H1 (cell line): ENCODE results near the gene LMNTD2. TPM values are rescaled to one million over a fixed set of nuclear protein-coding genes. Genes with fewer than 3 reads are reported as not detected.

ENCODE experiments used
- CTCF ChIA-PET: fragments of 300-600 bp; sonication (Branson Sonifier 250); formaldehyde crosslinking; loops from one replicate; lab custom pipeline; 2021; ENCODE audit not compliant: partially characterized antibody; lab: Charles Lee
- POLR2A ChIA-PET: fragments of 300-600 bp; sonication (Branson Sonifier 250); formaldehyde crosslinking; loops from one replicate; lab custom pipeline; 2021; ENCODE audit warnings: inconsistent platforms; ENCODE audit not compliant: partially characterized antibody; lab: Charles Lee
- DNase-seq, 2 experiments: peaks; one replicate each; pipeline versions ENCODE4 v3.0.0 to v3.0.0-alpha.2; 2010 to 2022; ENCODE audit warnings: low spot score in 2 of 2, low read depth in 1 of 2, mixed read lengths in 1 of 2
- FAIRE-seq: peaks from 2 replicates; lab custom pipeline; 2011; peaks lifted over from hg19 to GRCh38; lab: Jason Lieb, UNC
- H2AFZ ChIP-seq: 2 replicates; pipeline ENCODE4 v1.8.1; 2012; ENCODE audit warnings: low read length, inconsistent platforms
- H2AK5ac ChIP-seq: 2 replicates; pipeline ENCODE4 v1.6.1; 2013; ENCODE audit warnings: low read depth, low read length
- H2BK120ac ChIP-seq: replicated peaks from 2 replicates; pipeline ENCODE3; 2013; ENCODE audit warnings: low read depth, low read length, inconsistent platforms
- H2BK12ac ChIP-seq: 2 replicates; pipeline ENCODE4 v1.6.1; 2013; ENCODE audit warnings: low read depth, low read length
- H2BK15ac ChIP-seq: 2 replicates; pipeline ENCODE4 v1.6.1; 2013; ENCODE audit warnings: low read length
- H2BK20ac ChIP-seq: 2 replicates; pipeline ENCODE4 v1.6.1; 2013; ENCODE audit warnings: low read length
- H2BK5ac ChIP-seq: 2 replicates; pipeline ENCODE4 v1.6.1; 2013; ENCODE audit warnings: low read depth, low read length
- H3K14ac ChIP-seq: 2 replicates; pipeline ENCODE4 v1.6.1; 2013; ENCODE audit warnings: inconsistent platforms; ENCODE audit not compliant: insufficient read length
- H3K18ac ChIP-seq: 2 replicates; pipeline ENCODE4 v1.6.1; 2013; ENCODE audit warnings: low read length; ENCODE audit errors: extremely low read depth
- H3K23ac ChIP-seq: 2 replicates; pipeline ENCODE4 v1.6.1; 2013; ENCODE audit warnings: inconsistent platforms; ENCODE audit not compliant: insufficient read length
- H3K23me2 ChIP-seq: 2 replicates; pipeline ENCODE4 v1.6.1; 2013; ENCODE audit warnings: low read depth, low read length
- H3K27ac ChIP-seq: 2 replicates; pipeline ENCODE4 v1.6.1; 2011; ENCODE audit warnings: low read depth, low read length, inconsistent platforms
- H3K27me3 ChIP-seq, 4 experiments: replicated peaks in 1 of 4; 1 replicate in 1 of 4; 2 replicates in 3 of 4; pipeline versions ENCODE4 v1.6.1 to v1.8.1; 2011 to 2013; ENCODE audit warnings: low read length in 3 of 4, mild to moderate bottlenecking in 3 of 4, inconsistent platforms in 2 of 4, mixed read lengths in 2 of 4, moderate library complexity in 1 of 4; ENCODE audit not compliant: control insufficient read depth in 3 of 4, insufficient read depth in 3 of 4; ENCODE audit errors: extremely low read depth in 1 of 4
- H3K36me3 ChIP-seq, 4 experiments: 2 replicates each; pipeline versions ENCODE4 v1.6.1 to v1.8.1; 2011 to 2013; ENCODE audit warnings: mild to moderate bottlenecking in 4 of 4, low read length in 3 of 4, moderate library complexity in 2 of 4, control low read depth in 1 of 4, inconsistent platforms in 1 of 4; ENCODE audit not compliant: insufficient read depth in 4 of 4, control insufficient read depth in 2 of 4
- H3K4ac ChIP-seq: replicated peaks from 2 replicates; pipeline ENCODE3; 2013; ENCODE audit warnings: low read length, low read depth, mixed read lengths, inconsistent platforms; ENCODE audit not compliant: insufficient read length
- H3K4me1 ChIP-seq, 4 experiments: replicated peaks in 1 of 4; 1 replicate in 1 of 4; 2 replicates in 3 of 4; pipeline versions ENCODE4 v1.6.1 to v1.8.1; 2011 to 2013; ENCODE audit warnings: low read length in 3 of 4, inconsistent platforms in 2 of 4, mixed read lengths in 1 of 4; ENCODE audit not compliant: insufficient read depth in 4 of 4, control insufficient read depth in 3 of 4
- H3K4me2 ChIP-seq, 2 experiments: 2 replicates each; pipeline versions ENCODE4 v1.6.1 to v1.8.1; 2011 to 2013; ENCODE audit warnings: low read depth in 2 of 2, low read length in 2 of 2, control low read depth in 1 of 2, inconsistent platforms in 1 of 2, mild to moderate bottlenecking in 1 of 2; ENCODE audit not compliant: insufficient read depth in 1 of 2
- H3K4me3 ChIP-seq, 4 experiments: fragments of 200-600, 300-600 bp in 1 of 4; sonication (generic), shearing (Covaris generic), sonication (Bioruptor Twin) in 1 of 4; 2 replicates each; pipeline versions ENCODE4 v1.5.1 to v1.8.1; 2011 to 2016; ENCODE audit warnings: low read length in 4 of 4, low read depth in 3 of 4, control low read depth in 2 of 4, inconsistent platforms in 2 of 4, mild to moderate bottlenecking in 2 of 4, mixed read lengths in 1 of 4, moderate library complexity in 1 of 4; ENCODE audit not compliant: insufficient read depth in 2 of 4; ENCODE audit errors: extremely low read depth in 1 of 4
- H3K56ac ChIP-seq: replicated peaks from 2 replicates; pipeline ENCODE3; 2013; ENCODE audit warnings: low read depth, mild to moderate bottlenecking, mixed read lengths, low read length, inconsistent platforms; ENCODE audit not compliant: insufficient read length
- H3K79me1 ChIP-seq: 2 replicates; pipeline ENCODE4 v1.6.1; 2013; ENCODE audit warnings: low read depth, low read length, control low read depth
- H3K79me2 ChIP-seq, 2 experiments: 2 replicates each; pipeline versions ENCODE4 v1.6.1 to v1.8.1; 2012 to 2013; ENCODE audit warnings: low read length in 2 of 2, mild to moderate bottlenecking in 2 of 2, inconsistent platforms in 1 of 2; ENCODE audit not compliant: insufficient read depth in 2 of 2, control insufficient read depth in 1 of 2
- H3K9ac ChIP-seq, 4 experiments: replicated peaks in 1 of 4; 1 replicate in 1 of 4; 2 replicates in 3 of 4; pipeline versions ENCODE4 v1.6.1 to v1.8.1; 2011 to 2013; ENCODE audit warnings: low read depth in 3 of 4, low read length in 3 of 4, control low read depth in 2 of 4, mild to moderate bottlenecking in 2 of 4, moderate library complexity in 2 of 4, inconsistent platforms in 1 of 4; ENCODE audit errors: extremely low read depth in 1 of 4
- H3K9me3 ChIP-seq, 2 experiments: 2 replicates each; pipeline versions ENCODE4 v1.6.1 to v1.8.1; 2012 to 2013; ENCODE audit warnings: mild to moderate bottlenecking in 2 of 2, moderate library complexity in 2 of 2, control low read depth in 1 of 2, inconsistent platforms in 1 of 2, low read depth in 1 of 2, low read length in 1 of 2, mixed read lengths in 1 of 2; ENCODE audit not compliant: insufficient read depth in 2 of 2
- H4K20me1 ChIP-seq, 2 experiments: replicated peaks in 1 of 2; 2 replicates each; pipeline versions ENCODE3 to v1.8.1; 2011 to 2013; ENCODE audit warnings: inconsistent platforms in 2 of 2, low read length in 2 of 2, mild to moderate bottlenecking in 1 of 2; ENCODE audit not compliant: insufficient read depth in 2 of 2, control insufficient read depth in 1 of 2
- H4K5ac ChIP-seq: 2 replicates; pipeline ENCODE4 v1.6.1; 2013; ENCODE audit warnings: low read length, low read depth, mixed read lengths, inconsistent platforms; ENCODE audit not compliant: insufficient read length
- H4K8ac ChIP-seq: 2 replicates; pipeline ENCODE4 v1.8.0; 2013; ENCODE audit warnings: mild to moderate bottlenecking, moderate library complexity, low read length, inconsistent platforms; ENCODE audit not compliant: insufficient read depth; ENCODE audit errors: extremely low read depth
- H4K91ac ChIP-seq: replicated peaks from 2 replicates; pipeline ENCODE3; 2013; ENCODE audit warnings: low read length, mixed read lengths, inconsistent platforms; ENCODE audit not compliant: insufficient read length
- BACH1 ChIP-seq: IDR thresholded peaks from 2 replicates; pipeline ENCODE4 v1.6.1; 2012; ENCODE audit warnings: low read length, improper control_type of control experiment
- CTBP2 ChIP-seq: IDR thresholded peaks from 2 replicates; pipeline ENCODE4 v1.7.0; 2011; ENCODE audit warnings: borderline replicate concordance, mild to moderate bottlenecking, moderate library complexity, mixed read lengths, low read length; ENCODE audit not compliant: insufficient read depth, insufficient read length
- HDAC2 ChIP-seq, 2 experiments: fragments of 300-600 bp in 1 of 2; sonication (generic) in 1 of 2; IDR thresholded peaks; 2 replicates each; pipeline ENCODE4 v1.6.1; 2011 to 2012; ENCODE audit warnings: low read depth in 2 of 2, low read length in 2 of 2, mild to moderate bottlenecking in 2 of 2, moderate library complexity in 2 of 2, borderline replicate concordance in 1 of 2, inconsistent platforms in 1 of 2
- NRF1 ChIP-seq: IDR thresholded peaks from 2 replicates; pipeline ENCODE4 v1.6.1; 2011; ENCODE audit warnings: mild to moderate bottlenecking, low read depth, low read length, improper control_type of control experiment
- SRF ChIP-seq: IDR thresholded peaks from 2 replicates; pipeline ENCODE4 v1.6.1; 2011; ENCODE audit warnings: mild to moderate bottlenecking, low read depth, low read length, moderate library complexity
- WGBS, 2 experiments: shearing (Covaris generic) in 1 of 2; methylation state at CpG; one replicate each; pipeline versions ENCODE4 v1.1.6 to v1.1.7; 2013 to 2015; ENCODE audit warnings: low lambda C conversion rate in 2 of 2, mixed read lengths in 2 of 2, inconsistent platforms in 1 of 2, low coverage in 1 of 2, missing lambda C conversion rate in 1 of 2; ENCODE audit not compliant: insufficient replicate concordance in 2 of 2, insufficient coverage in 1 of 2, insufficient read length in 1 of 2; ENCODE audit errors: extremely low coverage in 1 of 2, missing lambda C conversion rate in 1 of 2; 5-methylcytosine and 5-hydroxymethylcytosine counted together
- polyA plus RNA-seq, 7 experiments: library from polyadenylated mRNA; depleted of rRNA in 3 of 7; stranded (reverse) in 5 of 7; unstranded in 2 of 7; fragments of >200 nt in 5 of 7; fragments of 200-250 nt in 2 of 7; gene quantifications; 1 replicate in 5 of 7; 2 replicates in 1 of 7; 4 replicates in 1 of 7; pipeline versions ENCODE4 v1.2.1 to v1.2.3, GENCODE V29; 2011 to 2013; ENCODE audit warnings: missing spikeins in 2 of 7, mixed read lengths in 2 of 7
- total RNA-seq: library from RNA; stranded (reverse); fragmentation: NEBNext Ultra II Directional; extraction: Animal tissue kit (Norgen Biotek cat#: 25700); gene quantifications from 2 replicates; pipeline ENCODE4 v1.2.1, GENCODE V29; 2021

The LMNTD2 gene
- total and polyA plus RNA-seq, 2 of the 8 experiments (the other 6 are each of a cell fraction or from before 2014, with no cell fraction given), result 1.6 to 3.1 TPM

GRCh38 chr11:592918-593317 is 32.4 kb upstream of the LMNTD2 start:
- H2BK20ac ChIP-seq, result no peak overlapping the region
- no peak overlapping the region for H2BK15ac ChIP-seq
- H3K9ac ChIP-seq, result no peak overlapping the region
- FAIRE-seq, result no peak
- no peak overlapping the region for H4K8ac ChIP-seq
- H3K14ac ChIP-seq, result no peak overlapping the region
- no peak overlapping the region for H4K91ac ChIP-seq
- no peak for DNase-seq
- no peak for TF ChIP-seq BACH1
- TF ChIP-seq SRF, result no peak
- no peak for TF ChIP-seq CTBP2
- no peak for TF ChIP-seq HDAC2 (IDR thresholded peaks at IDR 0.05; ENCODE audit: borderline replicate concordance in 1 of 2, low read depth in 2 of 2, low read length in 2 of 2)
- TF ChIP-seq NRF1, result no peak
- no peaks in the 10 kb centered on the region for H3K4me1 ChIP-seq
- no peak overlapping the region for H3K18ac ChIP-seq
- H4K5ac ChIP-seq, result no peak overlapping the region
- no peak overlapping the region for H3K4ac ChIP-seq
- no peaks in the 10 kb centered on the region for H3K23me2 ChIP-seq
- H2BK5ac ChIP-seq, result no peak overlapping the region
- H3K23ac ChIP-seq, result no peak overlapping the region
- H3K9me3 ChIP-seq, result no peaks in the 10 kb centered on the region
- no peaks in the 10 kb centered on the region; a peak in 1 of 4 replicates for H3K79me2 ChIP-seq
- peaks cover 12 to 13% of the 10 kb centered on the region in 2 experiments for H4K20me1 ChIP-seq
- CTCF ChIA-PET, result no interaction called here
- no peak overlapping the region for H3K27ac ChIP-seq
- no peak overlapping the region for H2AFZ ChIP-seq
- POLR2A ChIA-PET, result no interaction called here
- 93% methylated on average over 10 of the region's 10 CpGs; no CpG with 5 or more reads in 1 of the 2 experiments for WGBS, 2 experiments
- H3K56ac ChIP-seq, result no peak overlapping the region
- H2BK120ac ChIP-seq, result no peak overlapping the region
- H3K27me3 ChIP-seq, result no peaks in the 10 kb centered on the region
- peaks cover 21 to 64% (median 48%) of the 10 kb centered on the region in 4 experiments for H3K36me3 ChIP-seq
- H2BK12ac ChIP-seq, result no peak overlapping the region
- H3K4me3 ChIP-seq, result no peak overlapping the region
- H2AK5ac ChIP-seq, result no peak overlapping the region
- peaks cover 6% of the 10 kb centered on the region; the same call in 1 of the 2 replicates for H3K79me1 ChIP-seq
- H3K4me2 ChIP-seq, result no peak overlapping the region
